Measurements from ENCODE around the gene TBC1D4. TPM values are rescaled to one million over a fixed set of nuclear protein-coding genes. Genes with fewer than 3 reads are reported as not detected.

Gene TBC1D4, protein sequence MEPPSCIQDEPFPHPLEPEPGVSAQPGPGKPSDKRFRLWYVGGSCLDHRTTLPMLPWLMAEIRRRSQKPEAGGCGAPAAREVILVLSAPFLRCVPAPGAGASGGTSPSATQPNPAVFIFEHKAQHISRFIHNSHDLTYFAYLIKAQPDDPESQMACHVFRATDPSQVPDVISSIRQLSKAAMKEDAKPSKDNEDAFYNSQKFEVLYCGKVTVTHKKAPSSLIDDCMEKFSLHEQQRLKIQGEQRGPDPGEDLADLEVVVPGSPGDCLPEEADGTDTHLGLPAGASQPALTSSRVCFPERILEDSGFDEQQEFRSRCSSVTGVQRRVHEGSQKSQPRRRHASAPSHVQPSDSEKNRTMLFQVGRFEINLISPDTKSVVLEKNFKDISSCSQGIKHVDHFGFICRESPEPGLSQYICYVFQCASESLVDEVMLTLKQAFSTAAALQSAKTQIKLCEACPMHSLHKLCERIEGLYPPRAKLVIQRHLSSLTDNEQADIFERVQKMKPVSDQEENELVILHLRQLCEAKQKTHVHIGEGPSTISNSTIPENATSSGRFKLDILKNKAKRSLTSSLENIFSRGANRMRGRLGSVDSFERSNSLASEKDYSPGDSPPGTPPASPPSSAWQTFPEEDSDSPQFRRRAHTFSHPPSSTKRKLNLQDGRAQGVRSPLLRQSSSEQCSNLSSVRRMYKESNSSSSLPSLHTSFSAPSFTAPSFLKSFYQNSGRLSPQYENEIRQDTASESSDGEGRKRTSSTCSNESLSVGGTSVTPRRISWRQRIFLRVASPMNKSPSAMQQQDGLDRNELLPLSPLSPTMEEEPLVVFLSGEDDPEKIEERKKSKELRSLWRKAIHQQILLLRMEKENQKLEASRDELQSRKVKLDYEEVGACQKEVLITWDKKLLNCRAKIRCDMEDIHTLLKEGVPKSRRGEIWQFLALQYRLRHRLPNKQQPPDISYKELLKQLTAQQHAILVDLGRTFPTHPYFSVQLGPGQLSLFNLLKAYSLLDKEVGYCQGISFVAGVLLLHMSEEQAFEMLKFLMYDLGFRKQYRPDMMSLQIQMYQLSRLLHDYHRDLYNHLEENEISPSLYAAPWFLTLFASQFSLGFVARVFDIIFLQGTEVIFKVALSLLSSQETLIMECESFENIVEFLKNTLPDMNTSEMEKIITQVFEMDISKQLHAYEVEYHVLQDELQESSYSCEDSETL (N-terminal part only)
- total RNA-seq, result 5.1 and 5.3 TPM in 2 replicates
- long read RNA-seq, full-length matches to known transcripts, result 1 of 5 reads
- long read RNA-seq, partial matches to known transcripts, result 3 of 5 reads
- long read RNA-seq, other reads (novel, unspliced or antisense), result 1 of 5 reads

DNA sequence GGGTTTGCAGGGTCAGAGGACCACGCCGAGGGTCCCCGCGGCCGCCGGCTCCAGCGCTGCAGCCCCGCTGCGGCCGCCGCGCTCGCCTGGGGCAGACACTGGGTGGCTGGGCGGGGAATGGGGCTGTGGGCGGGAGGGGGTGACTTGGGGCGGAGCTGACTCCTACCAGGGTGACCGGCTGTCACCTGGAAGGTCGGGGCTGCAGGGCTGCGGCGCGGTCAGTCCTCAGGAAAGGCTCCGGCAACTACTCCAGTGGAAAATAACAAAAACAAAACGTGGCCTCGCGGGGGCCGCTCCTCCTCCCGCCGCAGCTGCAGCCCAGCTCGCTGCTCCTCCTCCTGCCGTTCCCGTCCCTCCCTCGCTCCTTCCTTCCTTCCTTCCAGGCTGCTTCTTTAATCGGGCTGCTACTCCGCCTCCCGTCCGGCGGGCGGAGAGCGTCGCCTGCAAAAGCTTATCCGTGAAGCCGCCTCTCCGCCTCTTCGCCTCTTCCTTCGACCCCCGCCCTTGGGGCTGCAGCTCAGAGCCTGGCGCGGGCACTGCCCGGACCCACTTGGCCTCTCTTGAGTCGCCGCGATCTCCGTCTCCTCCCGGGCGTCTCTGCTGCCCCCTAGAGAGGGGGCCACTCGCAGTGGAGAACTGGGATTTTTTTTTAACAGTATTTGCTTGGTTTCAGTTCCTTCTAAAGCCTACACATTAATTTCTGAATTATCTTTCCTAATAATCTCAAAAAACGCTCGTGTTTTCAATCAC lies at the start of gene TBC1D4:
Gene TBC1D4, minus strand, starts transcription at position 100 of the 750 bp plus-strand sequence. CDS start 402 bp downstream, outside the sequence.
- Mint-ChIP-seq H3K27me3 (ENCODE audit: unreplicated experiment) (no peaks in the 10 kb centered on the region), H3K4me3 (ENCODE audit: unreplicated experiment) (peak within 1 kb of the TSS; percentile 97), H3K36me3 (ENCODE audit: unreplicated experiment) (no peaks in the 10 kb centered on the region), H3K9me3 (ENCODE audit: unreplicated experiment) (no peaks in the 10 kb centered on the region), H3K4me1 (ENCODE audit: unreplicated experiment) (peaks cover 21% of the 10 kb centered on the region), H3K27ac (ENCODE audit: unreplicated experiment) (peak within 1 kb of the TSS; percentile 86)
- peak; percentile 96 for DNase-seq (ENCODE audit: extremely low spot score, unreplicated experiment)
- TF ChIP-seq, protein P1, sequence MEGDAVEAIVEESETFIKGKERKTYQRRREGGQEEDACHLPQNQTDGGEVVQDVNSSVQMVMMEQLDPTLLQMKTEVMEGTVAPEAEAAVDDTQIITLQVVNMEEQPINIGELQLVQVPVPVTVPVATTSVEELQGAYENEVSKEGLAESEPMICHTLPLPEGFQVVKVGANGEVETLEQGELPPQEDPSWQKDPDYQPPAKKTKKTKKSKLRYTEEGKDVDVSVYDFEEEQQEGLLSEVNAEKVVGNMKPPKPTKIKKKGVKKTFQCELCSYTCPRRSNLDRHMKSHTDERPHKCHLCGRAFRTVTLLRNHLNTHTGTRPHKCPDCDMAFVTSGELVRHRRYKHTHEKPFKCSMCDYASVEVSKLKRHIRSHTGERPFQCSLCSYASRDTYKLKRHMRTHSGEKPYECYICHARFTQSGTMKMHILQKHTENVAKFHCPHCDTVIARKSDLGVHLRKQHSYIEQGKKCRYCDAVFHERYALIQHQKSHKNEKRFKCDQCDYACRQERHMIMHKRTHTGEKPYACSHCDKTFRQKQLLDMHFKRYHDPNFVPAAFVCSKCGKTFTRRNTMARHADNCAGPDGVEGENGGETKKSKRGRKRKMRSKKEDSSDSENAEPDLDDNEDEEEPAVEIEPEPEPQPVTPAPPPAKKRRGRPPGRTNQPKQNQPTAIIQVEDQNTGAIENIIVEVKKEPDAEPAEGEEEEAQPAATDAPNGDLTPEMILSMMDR (IDR thresholded peaks at IDR 0.05), result peak; percentile 94

DNA sequence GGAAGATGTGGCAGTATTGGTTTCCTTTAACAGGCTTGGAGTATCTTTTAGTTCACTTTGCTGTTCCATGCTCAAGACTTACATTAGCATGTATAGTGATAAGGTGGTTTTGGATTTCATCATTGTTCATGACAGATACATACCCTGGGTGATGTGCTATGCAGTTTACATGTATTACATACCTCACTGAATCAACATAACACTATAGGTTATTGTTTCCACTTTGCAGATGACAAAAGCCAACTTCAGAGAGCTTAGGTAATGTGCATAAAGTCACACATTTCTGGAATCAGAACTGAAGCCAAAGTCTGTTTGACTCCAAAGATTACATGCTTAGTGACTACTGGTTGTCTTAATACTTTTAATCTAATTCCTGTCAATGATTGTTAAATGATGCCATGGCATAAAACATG lies 48.6 kb upstream of the TBC1D4 start:
- H3K36me3 Mint-ChIP-seq (ENCODE audit: unreplicated experiment), result peaks cover 28% of the 10 kb centered on the region
- H3K4me3 Mint-ChIP-seq (ENCODE audit: unreplicated experiment), result no peak overlapping the region

DNA sequence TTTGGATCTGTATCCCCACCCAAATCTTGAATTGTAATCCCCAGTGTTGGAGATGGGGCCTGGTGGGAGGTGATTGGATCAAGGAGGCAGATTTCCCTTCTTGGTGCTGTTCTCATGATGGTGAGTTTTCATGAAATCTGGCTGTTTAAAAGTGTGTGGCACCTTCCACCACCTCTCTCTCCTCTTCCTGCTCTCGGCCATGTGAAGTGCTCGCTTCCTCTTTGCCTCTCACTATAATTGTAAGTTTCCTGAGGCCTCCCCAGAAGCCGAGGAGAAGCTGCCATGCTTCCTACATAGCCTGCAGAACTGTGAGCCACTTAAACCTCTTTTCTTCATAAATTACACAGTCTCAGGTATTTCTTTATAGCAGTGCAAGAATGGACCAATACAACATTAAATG lies 40.0 kb upstream of the TBC1D4 start:
- no peak overlapping the region for H3K4me3 Mint-ChIP-seq (ENCODE audit: unreplicated experiment)
- H3K9me3 Mint-ChIP-seq (ENCODE audit: unreplicated experiment), result peaks cover 12% of the 10 kb centered on the region
- H3K27ac Mint-ChIP-seq (ENCODE audit: unreplicated experiment), result no peak overlapping the region
- peaks cover 15% of the 10 kb centered on the region for H3K36me3 Mint-ChIP-seq (ENCODE audit: unreplicated experiment)
- TF ChIP-seq, protein P1 (IDR thresholded peaks at IDR 0.05), result no peak
- DNase-seq (ENCODE audit: extremely low spot score, unreplicated experiment), result no peak
- no peaks in the 10 kb centered on the region for H3K4me1 Mint-ChIP-seq (ENCODE audit: unreplicated experiment)
- no peaks in the 10 kb centered on the region for H3K27me3 Mint-ChIP-seq (ENCODE audit: unreplicated experiment)

More for the DNA sequence above, 48.6 kb upstream of the TBC1D4 start:
- no peak overlapping the region for H3K27ac Mint-ChIP-seq (ENCODE audit: unreplicated experiment)
- H3K4me1 Mint-ChIP-seq (ENCODE audit: unreplicated experiment), result peaks cover 3% of the 10 kb centered on the region
- DNase-seq (ENCODE audit: extremely low spot score, unreplicated experiment), result no peak
- H3K9me3 Mint-ChIP-seq (ENCODE audit: unreplicated experiment), result no peaks in the 10 kb centered on the region
- TF ChIP-seq, protein P1 (IDR thresholded peaks at IDR 0.05), result no peak
- no peaks in the 10 kb centered on the region for H3K27me3 Mint-ChIP-seq (ENCODE audit: unreplicated experiment)

DNA sequence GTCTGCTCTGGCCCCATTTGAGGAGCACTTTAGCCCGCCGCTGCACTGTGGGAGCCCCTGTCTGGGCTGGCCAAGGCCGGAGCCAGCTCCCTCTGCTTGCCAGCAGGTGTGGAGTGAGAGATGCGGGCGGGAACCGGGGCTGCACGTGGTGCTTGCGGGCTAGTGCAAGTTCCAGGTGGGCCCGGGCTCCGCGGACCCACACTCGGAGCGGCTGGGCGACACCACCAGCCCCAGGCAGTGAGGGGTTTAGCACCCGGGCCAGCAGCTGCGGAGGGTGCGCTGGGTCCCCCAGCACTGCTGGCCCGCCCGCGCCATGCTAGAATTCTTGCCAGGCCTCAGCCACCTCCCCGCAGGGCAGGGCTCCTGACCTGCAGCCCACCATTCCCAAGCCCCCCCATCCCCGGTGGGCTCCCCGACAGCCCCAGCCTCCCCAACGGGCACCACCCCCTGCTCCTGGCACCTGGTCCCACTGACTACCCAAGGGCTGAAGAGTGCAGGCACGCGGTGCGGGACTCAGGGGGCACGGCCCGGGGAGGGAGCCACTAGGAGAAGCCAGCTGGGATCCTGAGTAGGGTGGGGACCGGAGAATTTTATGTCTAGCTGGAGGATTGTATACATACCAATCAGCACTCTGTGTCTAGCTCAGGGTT lies 36.6 kb upstream of the TBC1D4 start:
- no peak for DNase-seq (ENCODE audit: extremely low spot score, unreplicated experiment)
- Mint-ChIP-seq H3K27ac (ENCODE audit: unreplicated experiment) (no peak overlapping the region), H3K4me1 (ENCODE audit: unreplicated experiment) (no peaks in the 10 kb centered on the region), H3K27me3 (ENCODE audit: unreplicated experiment) (no peaks in the 10 kb centered on the region), H3K4me3 (ENCODE audit: unreplicated experiment) (no peak overlapping the region), H3K9me3 (ENCODE audit: unreplicated experiment) (peaks cover 18% of the 10 kb centered on the region), H3K36me3 (ENCODE audit: unreplicated experiment) (no peaks in the 10 kb centered on the region)
- TF ChIP-seq, protein P1 (IDR thresholded peaks at IDR 0.05), result no peak

All from osteocyte (in vitro differentiated cells).